WERI-Rb-1 (cell line): ENCODE results near the gene PLXND1.
A peak's percentile ranks its signal among the peaks of the same experiment; 100 is the strongest.
"Not testable (repeated sequence)": the region's sequence is repeated elsewhere in the genome, so short reads cannot be mapped to it uniquely, and the experiment has no call there.

Source experiments
- DNase-seq: peaks from one replicate; pipeline ENCODE4 v3.0.0-alpha.2; 2020
- H3K27ac ChIP-seq: fragments of 250-450 bp; sonication (Bioruptor Pico); 2 replicates; pipeline ENCODE4 v1.5.1; 2020; ENCODE audit warnings: mild to moderate bottlenecking, moderate library complexity
- H3K27me3 ChIP-seq: fragments of 250-450 bp; sonication (Bioruptor Pico); 2 replicates; pipeline ENCODE4 v1.5.1; 2021; ENCODE audit warnings: mild to moderate bottlenecking, low read depth, moderate library complexity; ENCODE audit not compliant: insufficient read depth, severe bottlenecking
- H3K36me3 ChIP-seq: fragments of 250-450 bp; sonication (Bioruptor Pico); 2 replicates; pipeline ENCODE4 v1.5.1; 2020; ENCODE audit warnings: mild to moderate bottlenecking, moderate library complexity
- H3K4me3 ChIP-seq: 2 replicates; pipeline ENCODE4 v1.5.1; 2011; ENCODE audit warnings: low read depth, mild to moderate bottlenecking, control low read depth, low read length
- H3K9me3 ChIP-seq: fragments of 250-450 bp; sonication (Bioruptor Pico); 2 replicates; pipeline ENCODE4 v1.5.1; 2021; ENCODE audit warnings: mild to moderate bottlenecking, moderate library complexity; ENCODE audit not compliant: severe bottlenecking
- TF ChIP-seq, protein P1 (sequence below): IDR thresholded peaks from 2 replicates; pipeline ENCODE4 v1.5.1; 2011; ENCODE audit warnings: low read depth, mild to moderate bottlenecking, control low read depth, inconsistent platforms, low read length

PLXND1 gene

GRCh38 chr3:129651435-129652202 is 45.1 kb upstream of the PLXND1 start:
- H3K36me3 ChIP-seq = peaks cover 18% of the 10 kb centered on the region; the same call in 1 of the 2 replicates
- H3K4me3 ChIP-seq = no peak overlapping the region
- DNase-seq = no peak
- no peaks in the 10 kb centered on the region for H3K27me3 ChIP-seq
- no peaks in the 10 kb centered on the region for H3K9me3 ChIP-seq
- TF ChIP-seq, protein P1, sequence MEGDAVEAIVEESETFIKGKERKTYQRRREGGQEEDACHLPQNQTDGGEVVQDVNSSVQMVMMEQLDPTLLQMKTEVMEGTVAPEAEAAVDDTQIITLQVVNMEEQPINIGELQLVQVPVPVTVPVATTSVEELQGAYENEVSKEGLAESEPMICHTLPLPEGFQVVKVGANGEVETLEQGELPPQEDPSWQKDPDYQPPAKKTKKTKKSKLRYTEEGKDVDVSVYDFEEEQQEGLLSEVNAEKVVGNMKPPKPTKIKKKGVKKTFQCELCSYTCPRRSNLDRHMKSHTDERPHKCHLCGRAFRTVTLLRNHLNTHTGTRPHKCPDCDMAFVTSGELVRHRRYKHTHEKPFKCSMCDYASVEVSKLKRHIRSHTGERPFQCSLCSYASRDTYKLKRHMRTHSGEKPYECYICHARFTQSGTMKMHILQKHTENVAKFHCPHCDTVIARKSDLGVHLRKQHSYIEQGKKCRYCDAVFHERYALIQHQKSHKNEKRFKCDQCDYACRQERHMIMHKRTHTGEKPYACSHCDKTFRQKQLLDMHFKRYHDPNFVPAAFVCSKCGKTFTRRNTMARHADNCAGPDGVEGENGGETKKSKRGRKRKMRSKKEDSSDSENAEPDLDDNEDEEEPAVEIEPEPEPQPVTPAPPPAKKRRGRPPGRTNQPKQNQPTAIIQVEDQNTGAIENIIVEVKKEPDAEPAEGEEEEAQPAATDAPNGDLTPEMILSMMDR = no peak; the same call in 1 of the 2 replicates
- H3K27ac ChIP-seq = no peak overlapping the region

- Histone ChIP-seq H3K27me3 (no peaks in the 10 kb centered on the region), H3K27ac (no peak overlapping the region), H3K9me3 (no peaks in the 10 kb centered on the region), H3K36me3 (peaks cover 18% of the 10 kb centered on the region; the same call in 1 of the 2 replicates), H3K4me3 (no peak overlapping the region)
- DNase-seq = peak; percentile 67
- TF ChIP-seq, protein P1 = peak; percentile 71
Observed at GRCh38 chr3:129650256-129650872, 43.9 kb upstream of the PLXND1 start.

DNA sequence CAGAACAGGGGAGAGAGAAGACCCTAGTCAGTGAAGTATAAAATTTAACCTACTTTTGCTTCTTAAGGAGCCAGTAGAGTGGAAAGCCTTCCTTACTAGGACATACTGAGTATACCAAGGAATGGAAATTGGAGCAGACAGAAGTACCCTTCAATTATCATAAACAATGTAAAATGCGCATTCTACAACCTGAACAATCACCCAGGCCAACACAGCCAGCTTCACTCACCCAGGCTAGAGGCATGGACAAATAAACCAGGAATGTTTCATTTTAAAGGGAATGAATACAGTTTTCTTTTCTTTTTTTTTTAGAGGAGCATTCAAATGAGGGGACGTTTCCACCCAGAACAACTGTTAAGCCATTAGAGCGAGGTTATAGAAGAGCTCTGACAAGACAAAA is 41.9 kb upstream of the PLXND1 start:
- Histone ChIP-seq H3K9me3 (no peaks in the 10 kb centered on the region), H3K36me3 (peaks cover 12% of the 10 kb centered on the region; the same call in 1 of the 2 replicates), H3K27ac (no peak overlapping the region), H3K4me3 (no peak overlapping the region), H3K27me3 (no peaks in the 10 kb centered on the region)
- TF ChIP-seq, protein P1 = no peak
- no peak for DNase-seq

DNA sequence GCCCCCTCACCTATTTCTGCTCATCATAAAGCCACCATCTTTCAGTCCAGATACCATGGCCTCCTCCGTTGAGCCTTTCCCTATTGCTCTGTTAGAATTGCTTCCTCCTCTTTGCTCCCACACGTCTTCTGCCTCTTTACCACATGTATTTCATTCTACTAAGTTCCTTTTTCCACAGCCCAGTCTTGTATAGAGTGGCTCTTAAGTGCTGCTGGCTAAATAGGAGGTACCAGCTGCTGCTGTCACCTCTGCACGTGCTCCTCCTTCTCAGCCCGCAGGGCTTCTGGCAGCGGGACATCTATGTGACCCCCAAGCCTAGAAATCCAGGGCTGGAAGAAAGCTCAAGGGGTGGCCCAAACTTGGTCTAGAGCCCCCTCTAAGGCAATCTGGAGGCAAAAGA is 38.8 kb upstream of the PLXND1 start:
- TF ChIP-seq, protein P1 = no peak

GRCh38 chr3:129644836-129645235 is 38.4 kb upstream of the PLXND1 start:
- no peak for DNase-seq
- TF ChIP-seq, protein P1 = no peak
- Histone ChIP-seq H3K9me3 (no peaks in the 10 kb centered on the region), H3K4me3 (no peak overlapping the region), H3K27ac (no peak overlapping the region), H3K36me3 (no peaks in the 10 kb centered on the region), H3K27me3 (no peaks in the 10 kb centered on the region)

More for the DNA sequence above, 38.8 kb upstream of the PLXND1 start:
- H3K4me3 ChIP-seq = no peak overlapping the region
- no peaks in the 10 kb centered on the region for H3K9me3 ChIP-seq
- no peaks in the 10 kb centered on the region for H3K27me3 ChIP-seq
- no peaks in the 10 kb centered on the region for H3K36me3 ChIP-seq
- H3K27ac ChIP-seq = no peak overlapping the region
- no peak for DNase-seq

GRCh38 chr3:129641567-129642260 is 35.2 kb upstream of the PLXND1 start:
- not testable (repeated sequence) for H3K4me3 ChIP-seq, H3K27me3 ChIP-seq, H3K9me3 ChIP-seq, DNase-seq, H3K36me3 ChIP-seq
- peak overlapping the region; percentile 62 for H3K27ac ChIP-seq

GRCh38 chr3:129640985-129641384 is 34.5 kb upstream of the PLXND1 start:
- DNase-seq, H3K9me3 ChIP-seq, H3K27me3 ChIP-seq, H3K4me3 ChIP-seq, H3K36me3 ChIP-seq: not testable (repeated sequence)
- H3K27ac ChIP-seq = peak overlapping the region; percentile 49
